ENCODE results near the gene FGD6.

Gene FGD6

GRCh38 chr12:95192271-95192670 lies 25.0 kb downstream of the FGD6 start:
- H3K4me3 ChIP-seq (ENCODE audit: low read depth, low read length): no peak overlapping the region
- no peak for DNase-seq (ENCODE audit: low read depth, low spot score)
- CTCF ChIA-PET: no interaction called here
- no peak for TF ChIP-seq CTCF (IDR thresholded peaks at IDR 0.05; ENCODE audit: insufficient read depth, low read length, missing control alignments)
- POLR2A ChIA-PET: no interaction called here

GRCh38 chr12:95191060-95191696 lies 26.1 kb downstream of the FGD6 start:
- DNase-seq (ENCODE audit: low read depth, low spot score): no peak
- POLR2A ChIA-PET: interaction anchor here (0.6 kb wide), 1 partner anchor 208 kb away, joined by 3 read pairs; no protein-coding TSS in a partner anchor
- no peak overlapping the region for H3K4me3 ChIP-seq (ENCODE audit: low read depth, low read length)
- CTCF ChIA-PET: no interaction called here
- TF ChIP-seq CTCF (IDR thresholded peaks at IDR 0.05; ENCODE audit: insufficient read depth, low read length, missing control alignments): no peak

GRCh38 chr12:95187865-95188415 lies 29.3 kb downstream of the FGD6 start:
- POLR2A ChIA-PET: no interaction called here
- H3K4me3 ChIP-seq (ENCODE audit: low read depth, low read length): no peak overlapping the region
- DNase-seq (ENCODE audit: low read depth, low spot score): no peak

GRCh38 chr12:95185854-95186253 lies 31.4 kb downstream of the FGD6 start:
- ChIA-PET CTCF (interaction anchor here (1.6 kb wide), 1 partner anchor 12 kb away, joined by 4 read pairs; no protein-coding TSS in a partner anchor), POLR2A (no interaction called here)
- no peak for DNase-seq (ENCODE audit: low read depth, low spot score)
- no peak for TF ChIP-seq CTCF (IDR thresholded peaks at IDR 0.05; ENCODE audit: insufficient read depth, low read length, missing control alignments)
- no peak overlapping the region for H3K4me3 ChIP-seq (ENCODE audit: low read depth, low read length)

More at GRCh38 chr12:95187865-95188415, 29.3 kb downstream of the FGD6 start:
- TF ChIP-seq CTCF (IDR thresholded peaks at IDR 0.05; ENCODE audit: insufficient read depth, low read length, missing control alignments): no peak
- CTCF ChIA-PET: interaction anchor here (1.5 kb wide), 1 partner anchor 71 kb away, joined by 5 read pairs; no protein-coding TSS in a partner anchor

GRCh38 chr12:95185072-95185471 lies 32.2 kb downstream of the FGD6 start:
- POLR2A ChIA-PET: no interaction called here

More at GRCh38 chr12:95185072-95185471, 32.2 kb downstream of the FGD6 start:
- TF ChIP-seq CTCF (IDR thresholded peaks at IDR 0.05; ENCODE audit: insufficient read depth, low read length, missing control alignments): no peak
- no peak overlapping the region for H3K4me3 ChIP-seq (ENCODE audit: low read depth, low read length)
- CTCF ChIA-PET: interaction anchor here (0.7 kb wide), 1 partner anchor 16 kb away, joined by 3 read pairs; no protein-coding TSS in a partner anchor
- no peak for DNase-seq (ENCODE audit: low read depth, low spot score)
